Measurements from ENCODE around the gene GRIA3. TPM values are rescaled to one million over a fixed set of nuclear protein-coding genes. Genes with fewer than 3 reads are reported as not detected.

Gene GRIA3
- total RNA-seq, 1 donor from 2014 or later = 0.26 TPM

DNA sequence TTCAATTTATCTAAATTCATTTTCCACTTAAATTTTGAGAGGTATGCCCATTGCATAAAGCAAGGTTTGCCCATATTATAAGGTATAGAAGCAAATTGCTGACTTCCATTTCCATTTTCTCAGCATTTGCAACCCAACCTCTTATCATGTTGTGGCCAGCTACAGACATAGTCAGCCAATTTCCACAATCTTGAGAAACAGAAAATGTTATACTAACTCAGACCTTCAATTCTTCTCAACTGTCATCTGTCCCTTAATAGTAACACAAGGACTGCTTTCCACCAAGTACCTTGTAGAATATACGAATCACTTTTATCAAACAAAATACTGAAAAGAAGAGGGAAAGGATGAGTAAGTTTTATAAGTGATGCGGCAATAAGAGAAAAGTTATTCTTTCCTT, 11.2 kb upstream of the GRIA3 start:
- DNase-seq (ENCODE audit: low read depth) (no peak), FAIRE-seq (no peak)
- TF ChIP-seq, protein P1, sequence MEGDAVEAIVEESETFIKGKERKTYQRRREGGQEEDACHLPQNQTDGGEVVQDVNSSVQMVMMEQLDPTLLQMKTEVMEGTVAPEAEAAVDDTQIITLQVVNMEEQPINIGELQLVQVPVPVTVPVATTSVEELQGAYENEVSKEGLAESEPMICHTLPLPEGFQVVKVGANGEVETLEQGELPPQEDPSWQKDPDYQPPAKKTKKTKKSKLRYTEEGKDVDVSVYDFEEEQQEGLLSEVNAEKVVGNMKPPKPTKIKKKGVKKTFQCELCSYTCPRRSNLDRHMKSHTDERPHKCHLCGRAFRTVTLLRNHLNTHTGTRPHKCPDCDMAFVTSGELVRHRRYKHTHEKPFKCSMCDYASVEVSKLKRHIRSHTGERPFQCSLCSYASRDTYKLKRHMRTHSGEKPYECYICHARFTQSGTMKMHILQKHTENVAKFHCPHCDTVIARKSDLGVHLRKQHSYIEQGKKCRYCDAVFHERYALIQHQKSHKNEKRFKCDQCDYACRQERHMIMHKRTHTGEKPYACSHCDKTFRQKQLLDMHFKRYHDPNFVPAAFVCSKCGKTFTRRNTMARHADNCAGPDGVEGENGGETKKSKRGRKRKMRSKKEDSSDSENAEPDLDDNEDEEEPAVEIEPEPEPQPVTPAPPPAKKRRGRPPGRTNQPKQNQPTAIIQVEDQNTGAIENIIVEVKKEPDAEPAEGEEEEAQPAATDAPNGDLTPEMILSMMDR (IDR thresholded peaks at IDR 0.05; ENCODE audit: insufficient read depth, low read length, severe bottlenecking) = no peak

DNA sequence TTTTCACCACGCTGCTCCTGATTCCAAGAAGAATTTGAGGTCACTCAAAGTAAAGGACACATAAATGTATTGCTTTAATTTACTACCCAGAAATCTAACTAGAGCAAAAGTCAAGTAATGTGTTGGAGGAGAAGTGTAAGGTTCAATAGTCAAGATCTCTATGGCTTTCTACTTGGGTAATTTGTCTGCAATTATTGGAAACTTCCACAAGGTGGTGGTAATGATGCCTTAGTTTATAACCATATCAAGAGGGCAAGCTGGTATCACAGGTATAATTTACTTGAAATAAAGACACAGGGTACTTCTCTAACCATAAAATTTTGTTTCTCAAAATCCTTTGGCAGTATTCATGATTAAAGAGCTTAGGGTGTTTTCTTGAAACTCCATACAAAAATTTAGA, 10.2 kb upstream of the GRIA3 start:
- FAIRE-seq (no peak), DNase-seq (ENCODE audit: low read depth) (peak; percentile 22)
- Histone ChIP-seq H3K4me3 (ENCODE audit: low read depth, low read length) (no peak overlapping the region), H3K36me3 (ENCODE audit: control insufficient read depth, insufficient read depth, low read length) (no peaks in the 10 kb centered on the region), H3K27me3 (ENCODE audit: control insufficient read depth, insufficient read depth, low read length) (no peaks in the 10 kb centered on the region)
- TF ChIP-seq, protein P1 (IDR thresholded peaks at IDR 0.05; ENCODE audit: insufficient read depth, low read length, severe bottlenecking) = no peak

More for the DNA sequence above, 11.2 kb upstream of the GRIA3 start:
- Histone ChIP-seq H3K36me3 (ENCODE audit: control insufficient read depth, insufficient read depth, low read length) (no peaks in the 10 kb centered on the region), H3K27me3 (ENCODE audit: control insufficient read depth, insufficient read depth, low read length) (no peaks in the 10 kb centered on the region), H3K4me3 (ENCODE audit: low read depth, low read length) (no peak overlapping the region)

DNA sequence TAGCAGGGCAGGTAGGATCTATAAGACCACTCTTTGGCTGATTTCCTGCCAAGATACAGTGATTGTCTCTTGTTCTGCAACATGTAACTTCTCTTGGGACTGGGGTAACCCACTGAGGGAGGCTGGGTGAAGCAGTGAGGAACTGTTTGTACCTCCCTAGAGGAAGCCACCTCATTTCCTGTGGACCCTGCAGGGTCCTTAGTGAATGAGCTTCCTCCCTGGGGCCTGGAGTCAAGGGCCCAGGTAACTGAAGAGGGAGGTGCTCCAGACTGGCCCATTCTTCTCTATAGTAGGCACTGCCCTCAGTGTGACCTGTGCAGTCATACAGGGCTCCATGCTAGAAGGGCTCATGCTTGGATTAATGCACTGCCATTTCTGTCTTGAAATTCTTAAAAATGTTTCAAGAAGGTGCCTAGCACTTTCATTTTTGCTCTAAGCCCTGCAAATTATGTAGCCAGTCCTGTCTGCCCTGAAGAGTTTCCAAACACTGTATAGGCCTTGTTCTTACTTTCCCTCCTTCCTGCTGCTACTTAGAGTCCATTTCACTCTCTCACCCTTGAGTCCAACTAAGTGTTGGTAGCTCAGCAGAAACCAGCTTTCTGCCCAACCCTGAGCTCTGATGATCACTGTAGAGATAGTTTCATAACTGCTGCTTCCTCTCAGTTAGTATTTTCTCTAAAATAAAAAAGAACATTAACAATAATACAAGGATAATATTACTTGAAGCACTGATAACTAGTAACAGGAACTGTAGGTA, 8.5 kb upstream of the GRIA3 start:
- TF ChIP-seq, protein P1 (IDR thresholded peaks at IDR 0.05; ENCODE audit: insufficient read depth, low read length, severe bottlenecking) = no peak
- FAIRE-seq = no peak
- no peak for DNase-seq (ENCODE audit: low read depth)
- no peaks in the 10 kb centered on the region for H3K36me3 ChIP-seq (ENCODE audit: control insufficient read depth, insufficient read depth, low read length)
- H3K27me3 ChIP-seq (ENCODE audit: control insufficient read depth, insufficient read depth, low read length) = no peaks in the 10 kb centered on the region
- no peak overlapping the region for H3K4me3 ChIP-seq (ENCODE audit: low read depth, low read length)

DNA sequence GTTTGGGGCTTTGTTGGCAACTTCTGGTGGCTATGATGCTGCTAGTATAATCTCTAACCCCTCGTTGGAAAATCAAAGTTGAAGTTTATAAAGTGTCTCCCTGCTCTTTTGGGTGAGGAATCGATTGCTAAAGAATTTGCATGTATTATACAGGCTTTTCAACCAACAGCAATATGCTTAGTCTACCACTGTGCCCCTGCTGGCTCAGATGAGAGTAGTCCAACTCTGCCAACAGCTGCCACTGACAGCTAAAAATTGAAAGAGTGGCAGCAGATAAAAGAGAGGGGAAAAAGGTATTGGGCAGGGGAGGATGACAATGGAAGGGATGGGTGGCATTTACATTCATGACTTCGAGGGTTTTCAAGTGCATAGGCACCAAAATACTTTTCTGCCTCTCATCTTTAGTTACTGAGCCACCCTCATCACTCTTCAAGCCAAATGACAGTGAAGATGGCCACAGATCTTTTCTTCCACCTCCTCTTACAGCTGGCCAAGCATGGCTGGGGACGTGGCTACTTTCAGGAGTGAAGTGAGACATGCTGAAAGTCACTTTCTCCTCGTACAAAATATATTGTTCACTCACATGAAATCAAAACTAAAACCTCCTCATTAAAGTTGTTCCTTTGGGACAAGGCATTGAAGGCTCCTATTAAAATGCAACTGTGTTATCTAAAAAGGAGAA, 2.7 kb upstream of the GRIA3 start:
- H3K4me3 ChIP-seq (ENCODE audit: low read depth, low read length) = no peak overlapping the region
- no peaks in the 10 kb centered on the region for H3K36me3 ChIP-seq (ENCODE audit: control insufficient read depth, insufficient read depth, low read length)
- H3K27me3 ChIP-seq (ENCODE audit: control insufficient read depth, insufficient read depth, low read length) = peaks cover 2% of the 10 kb centered on the region
- DNase-seq (ENCODE audit: low read depth) (no peak), FAIRE-seq (no peak)
- TF ChIP-seq, protein P1 (IDR thresholded peaks at IDR 0.05; ENCODE audit: insufficient read depth, low read length, severe bottlenecking) = no peak

DNA sequence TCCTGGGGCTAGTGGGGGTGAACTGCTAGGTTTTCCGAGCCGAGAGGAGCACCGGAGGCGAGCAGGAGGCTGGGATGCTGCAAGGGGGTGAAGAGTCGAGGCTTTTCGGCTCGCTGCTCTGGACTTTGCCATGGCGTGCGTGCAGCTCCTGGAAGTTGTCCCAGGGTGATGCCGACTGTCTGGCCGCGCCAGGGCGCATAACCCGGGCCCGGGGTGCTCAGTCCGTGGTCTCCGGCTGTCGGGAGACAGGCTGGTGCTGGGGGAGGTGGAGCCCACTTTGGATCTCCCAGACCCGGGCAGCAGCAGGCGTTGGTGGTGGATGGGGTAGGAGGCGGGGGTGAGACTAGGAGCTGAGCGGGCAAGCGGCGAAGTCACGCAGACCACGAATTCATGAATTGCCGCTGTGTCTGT, 793 bp downstream of the GRIA3 start:
- no peak for FAIRE-seq
- Histone ChIP-seq H3K27me3 (ENCODE audit: control insufficient read depth, insufficient read depth, low read length) (peaks cover 2% of the 10 kb centered on the region), H3K4me3 (ENCODE audit: low read depth, low read length) (peak overlapping the region; percentile 29), H3K36me3 (ENCODE audit: control insufficient read depth, insufficient read depth, low read length) (no peaks in the 10 kb centered on the region)
- no peak for DNase-seq (ENCODE audit: low read depth)
- TF ChIP-seq, protein P1 (IDR thresholded peaks at IDR 0.05; ENCODE audit: insufficient read depth, low read length, severe bottlenecking) = no peak
